PC-9 (cell line): ENCODE results near the gene BDH1. TPM values are rescaled to one million over a fixed set of nuclear protein-coding genes. Genes with fewer than 3 reads are reported as not detected.

Experiments used
- BruUV-seq: library from RNA; stranded (reverse); fragments of 400-500 nt; replicated peaks from 2 replicates; lab custom pipeline; 2021; lab: Mats Ljungman, UMichigan
- CTCF ChIA-PET: fragments of 300-600 bp; sonication (Branson Sonifier 250); formaldehyde crosslinking; loops from one replicate; lab custom pipeline; 2022; ENCODE audit warnings: antibody characterized with exemption; lab: Charles Lee
- POLR2A ChIA-PET: fragments of 300-600 bp; sonication (Branson Sonifier 250); formaldehyde crosslinking; loops from one replicate; lab custom pipeline; 2022; ENCODE audit warnings: antibody characterized with exemption; ENCODE audit not compliant: unreplicated experiment; lab: Charles Lee
- DNase-seq, 2 experiments: peaks; one replicate each; pipeline versions ENCODE4 v3.0.0 to v3.0.0-alpha.2; 2015 to 2022; ENCODE audit warnings: mixed read lengths in 1 of 2
- H2AFZ ChIP-seq: fragments of 200-600 bp; sonication (generic); 2 replicates; pipeline ENCODE4 v1.8.1; 2017; ENCODE audit warnings: antibody characterized with exemption
- H3F3A ChIP-seq: fragments of 200-600 bp; sonication (generic); 2 replicates; pipeline ENCODE4 v1.8.1; 2017; ENCODE audit warnings: antibody characterized with exemption, mild to moderate bottlenecking, low read depth; ENCODE audit not compliant: insufficient read depth
- H3K27ac ChIP-seq: fragments of 200-600 bp; sonication (generic); 2 replicates; pipeline ENCODE4 v1.6.1; 2016; ENCODE audit warnings: mixed run types
- H3K27me3 ChIP-seq: fragments of 200-600 bp; sonication (generic); 2 replicates; pipeline ENCODE4 v1.6.1; 2016; ENCODE audit warnings: low read depth, mixed run types; ENCODE audit not compliant: insufficient read depth
- H3K36me3 ChIP-seq: fragments of 200-600 bp; sonication (generic); 2 replicates; pipeline ENCODE4 v1.6.1; 2016; ENCODE audit warnings: low read depth, mixed run types
- H3K4me1 ChIP-seq: fragments of 200-600 bp; sonication (generic); replicated peaks from 2 replicates; pipeline ENCODE4 v1.6.1; 2016; ENCODE audit warnings: mixed run types; ENCODE audit not compliant: insufficient read depth
- H3K4me2 ChIP-seq: fragments of 200-600 bp; sonication (generic); 2 replicates; pipeline ENCODE4 v1.6.1; 2017; ENCODE audit warnings: mixed run types
- H3K4me3 ChIP-seq: fragments of 200-600 bp; sonication (generic); 2 replicates; pipeline ENCODE4 v1.6.1; 2016; ENCODE audit warnings: mixed run types
- H3K79me2 ChIP-seq: fragments of 200-600 bp; sonication (generic); 2 replicates; pipeline ENCODE4 v1.6.1; 2017; ENCODE audit warnings: low read depth, mixed run types
- H3K9me2 ChIP-seq: fragments of 200-600 bp; sonication (generic); 2 replicates; pipeline ENCODE4 v1.8.1; 2017; ENCODE audit warnings: mild to moderate bottlenecking; ENCODE audit not compliant: insufficient read depth
- H3K9me3 ChIP-seq: fragments of 200-600 bp; sonication (generic); 2 replicates; pipeline ENCODE4 v1.8.1; 2016; ENCODE audit warnings: low read depth; ENCODE audit not compliant: insufficient read depth
- H4K20me1 ChIP-seq: fragments of 200-600 bp; sonication (generic); 2 replicates; pipeline ENCODE4 v1.8.1; 2017; ENCODE audit not compliant: insufficient read depth
- EZH2 ChIP-seq: fragments of 200-600 bp; sonication (generic); IDR thresholded peaks from 2 replicates; pipeline ENCODE4 v1.8.0; 2017; ENCODE audit warnings: antibody characterized with exemption, low read depth
- intact Hi-C: fragments of 100-400 bp; cut with micrococcal nuclease; formaldehyde crosslinking; loops from one replicate; pipeline ENCODE4 v1.10.0; 2022; ENCODE audit not compliant: unreplicated experiment
- total RNA-seq: library from RNA; stranded (reverse); gene quantifications from 2 replicates; pipeline ENCODE4 v1.2.3, GENCODE V29; 2021
- TF ChIP-seq, protein P1 (sequence below): fragments of 200-600 bp; sonication (generic); conservative IDR thresholded peaks from 2 replicates; pipeline ENCODE4 v1.6.1; 2017; ENCODE audit warnings: mixed run types, antibody characterized with exemption, mild to moderate bottlenecking, moderate library complexity

Gene BDH1
- total RNA-seq, 1 experiment from 2014 or later = 55.1 TPM

DNA sequence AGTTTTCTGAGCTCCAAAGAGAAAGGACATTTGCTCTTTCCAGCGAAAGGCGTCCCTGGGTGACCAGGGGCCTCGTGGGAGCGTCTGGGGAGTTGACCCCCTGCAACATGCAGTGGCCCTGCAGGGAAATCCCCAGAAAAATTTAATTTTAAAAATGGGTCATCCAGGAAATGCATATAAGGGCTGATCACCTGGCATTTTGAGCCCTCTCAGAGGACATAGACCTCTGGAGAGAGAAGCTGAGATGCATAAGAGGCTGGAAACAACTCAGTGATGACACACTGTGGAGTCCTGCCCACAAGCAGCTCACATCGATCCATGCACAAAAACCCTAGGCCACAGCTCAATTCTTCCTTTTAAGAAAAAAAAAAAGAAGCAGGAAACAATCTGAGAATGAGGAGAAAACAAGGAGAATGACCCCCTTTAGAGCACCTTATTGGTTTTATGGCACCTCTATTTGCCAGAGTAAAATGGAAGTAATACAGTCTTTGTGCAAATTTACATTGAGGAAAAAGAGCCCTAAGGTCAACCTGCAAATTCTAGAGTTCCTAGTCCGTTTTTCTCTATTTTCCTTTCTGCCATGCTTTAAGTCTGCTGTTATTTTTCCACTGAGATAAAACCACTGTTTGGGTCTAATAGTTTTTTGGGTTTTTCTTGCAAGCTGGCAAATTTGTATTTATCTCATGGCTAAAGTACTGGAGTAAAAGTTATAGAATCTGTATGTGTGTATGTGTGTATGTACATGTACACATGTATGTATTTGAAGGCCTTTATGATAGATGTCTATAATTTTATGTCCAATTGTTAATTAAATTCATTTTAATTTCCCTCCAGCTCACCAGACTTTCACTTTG lies 6.9 kb upstream of the BDH1 start:
- no TSS peak for BruUV-seq
- ChIA-PET CTCF (interaction anchor here (0.7 kb wide), 1 partner anchor 37 kb away, joined by 3 read pairs; no protein-coding TSS in a partner anchor), POLR2A (no interaction called here)
- TF ChIP-seq EZH2 = no peak
- TF ChIP-seq, protein P1, sequence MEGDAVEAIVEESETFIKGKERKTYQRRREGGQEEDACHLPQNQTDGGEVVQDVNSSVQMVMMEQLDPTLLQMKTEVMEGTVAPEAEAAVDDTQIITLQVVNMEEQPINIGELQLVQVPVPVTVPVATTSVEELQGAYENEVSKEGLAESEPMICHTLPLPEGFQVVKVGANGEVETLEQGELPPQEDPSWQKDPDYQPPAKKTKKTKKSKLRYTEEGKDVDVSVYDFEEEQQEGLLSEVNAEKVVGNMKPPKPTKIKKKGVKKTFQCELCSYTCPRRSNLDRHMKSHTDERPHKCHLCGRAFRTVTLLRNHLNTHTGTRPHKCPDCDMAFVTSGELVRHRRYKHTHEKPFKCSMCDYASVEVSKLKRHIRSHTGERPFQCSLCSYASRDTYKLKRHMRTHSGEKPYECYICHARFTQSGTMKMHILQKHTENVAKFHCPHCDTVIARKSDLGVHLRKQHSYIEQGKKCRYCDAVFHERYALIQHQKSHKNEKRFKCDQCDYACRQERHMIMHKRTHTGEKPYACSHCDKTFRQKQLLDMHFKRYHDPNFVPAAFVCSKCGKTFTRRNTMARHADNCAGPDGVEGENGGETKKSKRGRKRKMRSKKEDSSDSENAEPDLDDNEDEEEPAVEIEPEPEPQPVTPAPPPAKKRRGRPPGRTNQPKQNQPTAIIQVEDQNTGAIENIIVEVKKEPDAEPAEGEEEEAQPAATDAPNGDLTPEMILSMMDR = no peak
- intact Hi-C loops = no loop called here
- H3K9me2 ChIP-seq = no peaks in the 10 kb centered on the region; the same call in 1 of the 2 replicates
- no peak for DNase-seq
- no peaks in the 10 kb centered on the region for H3K36me3 ChIP-seq
- H3K9me3 ChIP-seq = peaks cover 20% of the 10 kb centered on the region; the same call in 1 of the 2 replicates
- H3K27ac ChIP-seq = no peak overlapping the region
- no peaks in the 10 kb centered on the region for H3K27me3 ChIP-seq
- H2AFZ ChIP-seq = no peak overlapping the region
- H3K79me2 ChIP-seq = no peaks in the 10 kb centered on the region
- no peaks in the 10 kb centered on the region for H3F3A ChIP-seq
- H4K20me1 ChIP-seq = no peaks in the 10 kb centered on the region
- H3K4me3 ChIP-seq = no peak overlapping the region
- no peak overlapping the region for H3K4me2 ChIP-seq
- H3K4me1 ChIP-seq = 0 out of 2 replicates have a peak, but pooled peaks cover 6% of the 10 kb centered on the region

DNA sequence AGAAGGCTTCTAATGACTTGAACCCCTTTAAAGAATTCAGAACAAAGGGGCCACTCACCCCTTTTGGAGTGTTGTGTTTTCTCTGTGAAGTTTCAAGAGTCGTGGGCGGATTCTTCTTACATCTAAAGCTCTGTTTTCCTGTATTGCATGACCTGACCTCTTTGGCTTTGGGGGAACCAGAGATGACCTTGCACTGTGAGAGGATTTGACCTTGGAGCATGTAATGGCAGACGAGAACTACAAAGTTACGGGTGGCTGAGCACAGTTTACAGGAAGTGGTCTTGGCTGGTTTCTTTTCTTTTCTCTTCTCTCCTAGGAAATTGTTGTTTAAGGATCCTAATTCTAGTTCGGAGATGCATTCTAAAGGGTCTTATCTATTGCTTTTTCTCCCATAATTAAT lies 6.2 kb upstream of the BDH1 start:
- ChIA-PET POLR2A (no interaction called here), CTCF (interaction anchor here (0.5 to 0.7 kb wide), 2 partner anchors 37 to 617 kb away, joined by 3 read pairs; no protein-coding TSS in a partner anchor)
- intact Hi-C loops = no loop called here

DNA sequence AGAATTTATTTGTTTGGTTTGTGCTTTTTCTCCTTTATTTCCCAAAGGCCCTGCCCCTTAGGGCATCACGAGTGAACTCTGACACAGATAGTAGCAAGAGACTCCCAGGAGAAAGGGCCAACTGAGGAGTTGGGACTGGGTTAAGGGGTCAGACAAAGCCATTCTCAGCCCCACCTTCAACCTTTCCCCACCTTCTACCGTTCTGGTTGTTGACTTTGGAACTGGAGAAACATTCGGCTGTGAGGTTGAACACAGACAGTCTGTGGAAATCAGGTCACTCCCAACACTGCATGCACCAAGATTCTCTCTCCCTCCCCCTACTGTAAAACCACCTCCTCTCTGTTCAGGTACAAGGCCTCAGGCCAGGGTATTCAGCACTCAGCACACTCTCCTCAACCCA lies 3.9 kb upstream of the BDH1 start:
- no peaks in the 10 kb centered on the region for H3K27me3 ChIP-seq
- no peak for TF ChIP-seq EZH2
- TF ChIP-seq, protein P1 = no peak
- no peak overlapping the region for H2AFZ ChIP-seq
- intact Hi-C loops = no loop called here
- 0 out of 2 replicates have a peak, but pooled peaks cover 11% of the 10 kb centered on the region for H3K4me1 ChIP-seq
- ChIA-PET CTCF (no interaction called here), POLR2A (no interaction called here)
- no peaks in the 10 kb centered on the region for H3K79me2 ChIP-seq
- no peak overlapping the region for H3K4me2 ChIP-seq
- no peaks in the 10 kb centered on the region for H3F3A ChIP-seq
- peaks cover 14% of the 10 kb centered on the region; the same call in 1 of the 2 replicates for H3K9me3 ChIP-seq
- H3K27ac ChIP-seq = no peak overlapping the region
- DNase-seq = no peak
- no peaks in the 10 kb centered on the region for H4K20me1 ChIP-seq
- H3K9me2 ChIP-seq = no peaks in the 10 kb centered on the region; the same call in 1 of the 2 replicates
- BruUV-seq = no TSS peak
- H3K4me3 ChIP-seq = no peak overlapping the region
- H3K36me3 ChIP-seq = no peaks in the 10 kb centered on the region

More for the DNA sequence above, 6.2 kb upstream of the BDH1 start:
- H4K20me1 ChIP-seq = no peaks in the 10 kb centered on the region
- H3K79me2 ChIP-seq = no peaks in the 10 kb centered on the region
- H3K4me1 ChIP-seq = 0 out of 2 replicates have a peak, but pooled peaks cover 6% of the 10 kb centered on the region
- H3K4me2 ChIP-seq = no peak overlapping the region
- no peaks in the 10 kb centered on the region for H3K36me3 ChIP-seq
- BruUV-seq = no TSS peak
- no peaks in the 10 kb centered on the region; the same call in 1 of the 2 replicates for H3K9me2 ChIP-seq
- no peak overlapping the region for H2AFZ ChIP-seq
- DNase-seq = no peak
- no peak overlapping the region for H3K27ac ChIP-seq
- no peak overlapping the region for H3K4me3 ChIP-seq
- H3K27me3 ChIP-seq = no peaks in the 10 kb centered on the region
- H3K9me3 ChIP-seq = peaks cover 20% of the 10 kb centered on the region; the same call in 1 of the 2 replicates
- H3F3A ChIP-seq = no peaks in the 10 kb centered on the region
- no peak for TF ChIP-seq EZH2
- TF ChIP-seq, protein P1 = no peak
